SK-N-SH (cell line): ENCODE measurements around the gene LINGO4. TPM values are rescaled to one million over a fixed set of nuclear protein-coding genes. Genes with fewer than 3 reads are reported as not detected.

ENCODE experiments used
- CTCF ChIA-PET: fragments of 300-600, 350-600 bp; formaldehyde crosslinking; extraction: SDS; loops from one replicate; lab custom pipeline; 2021; lab: Yijun Ruan, JAX
- POLR2A ChIA-PET: fragments of 350-600 bp; sonication (Branson Sonifier 250); formaldehyde crosslinking; extraction: SDS; loops from one replicate; lab custom pipeline; 2020; ENCODE audit warnings: antibody characterized with exemption, inconsistent platforms; lab: Yijun Ruan, JAX
- DNase-seq: peaks from one replicate; pipeline ENCODE4 v3.0.0; 2012
- H2AFZ ChIP-seq: fragments of 200-600 bp; sonication (generic); 2 replicates; pipeline ENCODE4 v1.8.1; 2016; ENCODE audit warnings: antibody characterized with exemption, mild to moderate bottlenecking, low read depth
- H3F3A ChIP-seq: fragments of 200-600 bp; sonication (generic); replicated peaks from 2 replicates; pipeline ENCODE3; 2016; ENCODE audit warnings: antibody characterized with exemption, mild to moderate bottlenecking; ENCODE audit not compliant: insufficient read depth
- H3K27ac ChIP-seq, 2 experiments: fragments of 200-500 bp in 1 of 2; fragments of 200-600 bp in 1 of 2; sonication (Bioruptor generic) in 1 of 2; sonication (generic), shearing (Covaris generic) in 1 of 2; 2 replicates each; pipeline versions ENCODE4 v1.5.1 to v1.6.1; 2014 to 2016; ENCODE audit warnings: low read depth in 2 of 2, inconsistent platforms in 1 of 2, low read length in 1 of 2, mild to moderate bottlenecking in 1 of 2, mixed read lengths in 1 of 2
- H3K27me3 ChIP-seq: fragments of 200-600 bp; sonication (generic), shearing (Covaris generic); 2 replicates; pipeline ENCODE4 v1.6.1; 2016; ENCODE audit warnings: mixed run types; ENCODE audit not compliant: insufficient read depth
- H3K36me3 ChIP-seq, 2 experiments: fragments of 200-500 bp in 1 of 2; fragments of 200-600 bp in 1 of 2; sonication (Bioruptor generic) in 1 of 2; sonication (generic) in 1 of 2; replicated peaks in 1 of 2; 2 replicates each; pipeline versions ENCODE3 to v1.5.1; 2014 to 2016; ENCODE audit warnings: low read length in 1 of 2, mild to moderate bottlenecking in 1 of 2; ENCODE audit not compliant: insufficient read depth in 2 of 2, control insufficient read depth in 1 of 2
- H3K4me1 ChIP-seq, 2 experiments: fragments of 200-500 bp in 1 of 2; fragments of 200-600 bp in 1 of 2; sonication (Bioruptor generic) in 1 of 2; sonication (generic), shearing (Covaris generic) in 1 of 2; 2 replicates each; pipeline versions ENCODE4 v1.5.1 to v1.6.1; 2014 to 2016; ENCODE audit warnings: low read depth in 1 of 2, low read length in 1 of 2, mixed run types in 1 of 2; ENCODE audit not compliant: insufficient read depth in 2 of 2, control insufficient read depth in 1 of 2
- H3K4me2 ChIP-seq: fragments of 200-600 bp; sonication (generic), shearing (Covaris generic); 2 replicates; pipeline ENCODE4 v1.6.1; 2017; ENCODE audit warnings: mixed run types
- H3K4me3 ChIP-seq, 2 experiments: fragments of 200-500 bp in 1 of 2; fragments of 200-600 bp in 1 of 2; sonication (Bioruptor generic) in 1 of 2; sonication (generic), shearing (Covaris generic) in 1 of 2; 2 replicates each; pipeline versions ENCODE4 v1.5.1 to v1.8.1; 2014 to 2016; ENCODE audit warnings: low read depth in 2 of 2, inconsistent platforms in 1 of 2, low read length in 1 of 2, mild to moderate bottlenecking in 1 of 2, mixed read lengths in 1 of 2, moderate library complexity in 1 of 2
- H3K79me2 ChIP-seq: fragments of 200-600 bp; sonication (generic); 2 replicates; pipeline ENCODE4 v1.8.1; 2017; ENCODE audit warnings: mild to moderate bottlenecking; ENCODE audit not compliant: insufficient read depth
- H3K9ac ChIP-seq: fragments of 200-600 bp; sonication (generic); 2 replicates; pipeline ENCODE4 v1.6.1; 2017; ENCODE audit warnings: mixed run types
- H3K9me2 ChIP-seq: fragments of 200-600 bp; sonication (generic); 2 replicates; pipeline ENCODE4 v1.6.1; 2017; ENCODE audit warnings: mixed run types
- H3K9me3 ChIP-seq: fragments of 200-600 bp; sonication (generic); 2 replicates; pipeline ENCODE4 v1.6.1; 2017; ENCODE audit warnings: mixed run types, mild to moderate bottlenecking, moderate library complexity
- H4K20me1 ChIP-seq: fragments of 200-600 bp; sonication (generic); 2 replicates; pipeline ENCODE4 v1.6.1; 2017; ENCODE audit warnings: mild to moderate bottlenecking, mixed run types; ENCODE audit not compliant: insufficient read depth
- CHD2 ChIP-seq: fragments of 150-350 bp; IDR thresholded peaks from 2 replicates; pipeline ENCODE4 v1.6.1; 2018; ENCODE audit warnings: low read length; ENCODE audit not compliant: partially characterized antibody
- EZH2phosphoT487 ChIP-seq: fragments of 200-600 bp; sonication (generic); IDR thresholded peaks from 2 replicates; pipeline ENCODE4 v1.6.1; 2017; ENCODE audit warnings: low read depth, mixed run types, mild to moderate bottlenecking, antibody characterized with exemption, moderate library complexity, borderline replicate concordance
- FOSL2 ChIP-seq: IDR thresholded peaks from 2 replicates; pipeline ENCODE4 v1.4.0; 2012; ENCODE audit warnings: low read depth, mild to moderate bottlenecking, moderate library complexity, borderline replicate concordance
- FOXM1 ChIP-seq: IDR thresholded peaks from 2 replicates; pipeline ENCODE4 v1.4.0; 2012; ENCODE audit warnings: low read depth, mild to moderate bottlenecking
- GABPA ChIP-seq: IDR thresholded peaks from 2 replicates; pipeline ENCODE4 v1.4.0; 2012; ENCODE audit warnings: low read depth, mild to moderate bottlenecking
- JUND ChIP-seq: IDR thresholded peaks from 2 replicates; pipeline ENCODE4 v1.4.0; 2012
- NFIC ChIP-seq: IDR thresholded peaks from 2 replicates; pipeline ENCODE4 v1.4.0; 2012; ENCODE audit warnings: borderline replicate concordance
- NRF1 ChIP-seq: IDR thresholded peaks from 2 replicates; pipeline ENCODE4 v1.6.1; 2012; ENCODE audit warnings: low read depth, mild to moderate bottlenecking, low read length
- POLR2AphosphoS5 ChIP-seq: IDR thresholded peaks from 2 replicates; pipeline ENCODE4 v1.6.1; 2012; ENCODE audit warnings: low read depth, low read length
- RCOR1 ChIP-seq: fragments of 150-350 bp; IDR thresholded peaks from 2 replicates; pipeline ENCODE4 v1.6.1; 2017; ENCODE audit warnings: antibody characterized with exemption, low read length
- SIN3A ChIP-seq: IDR thresholded peaks from 2 replicates; pipeline ENCODE4 v1.6.1; 2012; ENCODE audit warnings: low read depth, mild to moderate bottlenecking, low read length, moderate library complexity, borderline replicate concordance
- TAF1 ChIP-seq: IDR thresholded peaks from 2 replicates; pipeline ENCODE4 v1.6.1; 2012; ENCODE audit warnings: low read depth, mild to moderate bottlenecking, low read length, moderate library complexity, borderline replicate concordance
- TEAD4 ChIP-seq: IDR thresholded peaks from 2 replicates; pipeline ENCODE4 v1.4.0; 2012; ENCODE audit warnings: mild to moderate bottlenecking, borderline replicate concordance; ENCODE audit not compliant: insufficient read depth
- YY1 ChIP-seq: IDR thresholded peaks from 2 replicates; pipeline ENCODE4 v1.4.0; 2012; ENCODE audit warnings: low read depth, mild to moderate bottlenecking
- WGBS: methylation state at CpG from one replicate; pipeline ENCODE4 v1.1.6; 2017; ENCODE audit warnings: low lambda C conversion rate; 5-methylcytosine and 5-hydroxymethylcytosine counted together
- polyA plus RNA-seq, 3 experiments: library from polyadenylated mRNA; depleted of rRNA; stranded (reverse); fragments of >200 nt; gene quantifications; 2 replicates each; pipeline ENCODE4 v1.2.3, GENCODE V29; 2012
- TF ChIP-seq, protein P1 (sequence below): IDR thresholded peaks from 2 replicates; pipeline ENCODE4 v1.4.0; 2012; ENCODE audit warnings: low read depth, borderline replicate concordance
- TF ChIP-seq, protein P2 (sequence below): IDR thresholded peaks from 2 replicates; pipeline ENCODE4 v1.6.1; 2012; ENCODE audit warnings: mild to moderate bottlenecking, low read depth, low read length, moderate library complexity
- TF ChIP-seq, protein P3 (sequence below): fragments of 150-350 bp; IDR thresholded peaks from 2 replicates; pipeline ENCODE4 v1.6.1; 2017; ENCODE audit warnings: antibody characterized with exemption, low read length, low read depth, borderline replicate concordance
- TF ChIP-seq, protein P4 (sequence below): fragments of 150-350 bp; IDR thresholded peaks from 2 replicates; pipeline ENCODE4 v1.6.1; 2016; ENCODE audit warnings: mild to moderate bottlenecking, low read depth, low read length
- TF ChIP-seq, protein P5 (sequence below): IDR thresholded peaks from 2 replicates; pipeline ENCODE4; 2012
- TF ChIP-seq, protein P6 (sequence below): IDR thresholded peaks from 2 replicates; pipeline ENCODE4 v1.4.0; 2012; ENCODE audit warnings: low read depth, borderline replicate concordance

The LINGO4 gene
- polyA plus RNA-seq, 1 of the 3 experiments (the other 2 are of a cell fraction), result not detected

DNA sequence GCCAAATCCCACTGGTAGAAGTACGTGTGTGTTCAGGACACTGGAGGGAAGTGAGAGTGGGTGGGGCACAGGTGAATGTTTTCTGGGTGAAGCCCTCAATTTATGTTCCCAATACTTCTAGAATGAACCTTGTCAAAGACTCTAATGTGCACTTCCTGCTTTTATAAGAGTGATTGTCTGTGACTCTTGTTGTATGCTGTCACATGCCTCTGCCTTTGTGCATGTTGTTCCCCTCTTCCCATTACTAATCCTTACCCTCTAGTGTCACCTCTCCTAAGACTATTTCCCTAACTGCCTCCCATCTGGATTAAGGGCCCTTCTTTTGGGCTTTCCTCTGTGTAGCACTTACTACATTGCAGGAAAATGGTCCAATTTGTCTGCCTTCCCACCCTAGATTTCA, 2.5 kb upstream of the LINGO4 start:
- H3K4me2 ChIP-seq, result no peak overlapping the region

More for the DNA sequence above, 2.5 kb upstream of the LINGO4 start:
- TF ChIP-seq, protein P1, sequence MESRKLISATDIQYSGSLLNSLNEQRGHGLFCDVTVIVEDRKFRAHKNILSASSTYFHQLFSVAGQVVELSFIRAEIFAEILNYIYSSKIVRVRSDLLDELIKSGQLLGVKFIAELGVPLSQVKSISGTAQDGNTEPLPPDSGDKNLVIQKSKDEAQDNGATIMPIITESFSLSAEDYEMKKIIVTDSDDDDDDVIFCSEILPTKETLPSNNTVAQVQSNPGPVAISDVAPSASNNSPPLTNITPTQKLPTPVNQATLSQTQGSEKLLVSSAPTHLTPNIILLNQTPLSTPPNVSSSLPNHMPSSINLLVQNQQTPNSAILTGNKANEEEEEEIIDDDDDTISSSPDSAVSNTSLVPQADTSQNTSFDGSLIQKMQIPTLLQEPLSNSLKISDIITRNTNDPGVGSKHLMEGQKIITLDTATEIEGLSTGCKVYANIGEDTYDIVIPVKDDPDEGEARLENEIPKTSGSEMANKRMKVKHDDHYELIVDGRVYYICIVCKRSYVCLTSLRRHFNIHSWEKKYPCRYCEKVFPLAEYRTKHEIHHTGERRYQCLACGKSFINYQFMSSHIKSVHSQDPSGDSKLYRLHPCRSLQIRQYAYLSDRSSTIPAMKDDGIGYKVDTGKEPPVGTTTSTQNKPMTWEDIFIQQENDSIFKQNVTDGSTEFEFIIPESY, result no peak
- TF ChIP-seq, protein P2, sequence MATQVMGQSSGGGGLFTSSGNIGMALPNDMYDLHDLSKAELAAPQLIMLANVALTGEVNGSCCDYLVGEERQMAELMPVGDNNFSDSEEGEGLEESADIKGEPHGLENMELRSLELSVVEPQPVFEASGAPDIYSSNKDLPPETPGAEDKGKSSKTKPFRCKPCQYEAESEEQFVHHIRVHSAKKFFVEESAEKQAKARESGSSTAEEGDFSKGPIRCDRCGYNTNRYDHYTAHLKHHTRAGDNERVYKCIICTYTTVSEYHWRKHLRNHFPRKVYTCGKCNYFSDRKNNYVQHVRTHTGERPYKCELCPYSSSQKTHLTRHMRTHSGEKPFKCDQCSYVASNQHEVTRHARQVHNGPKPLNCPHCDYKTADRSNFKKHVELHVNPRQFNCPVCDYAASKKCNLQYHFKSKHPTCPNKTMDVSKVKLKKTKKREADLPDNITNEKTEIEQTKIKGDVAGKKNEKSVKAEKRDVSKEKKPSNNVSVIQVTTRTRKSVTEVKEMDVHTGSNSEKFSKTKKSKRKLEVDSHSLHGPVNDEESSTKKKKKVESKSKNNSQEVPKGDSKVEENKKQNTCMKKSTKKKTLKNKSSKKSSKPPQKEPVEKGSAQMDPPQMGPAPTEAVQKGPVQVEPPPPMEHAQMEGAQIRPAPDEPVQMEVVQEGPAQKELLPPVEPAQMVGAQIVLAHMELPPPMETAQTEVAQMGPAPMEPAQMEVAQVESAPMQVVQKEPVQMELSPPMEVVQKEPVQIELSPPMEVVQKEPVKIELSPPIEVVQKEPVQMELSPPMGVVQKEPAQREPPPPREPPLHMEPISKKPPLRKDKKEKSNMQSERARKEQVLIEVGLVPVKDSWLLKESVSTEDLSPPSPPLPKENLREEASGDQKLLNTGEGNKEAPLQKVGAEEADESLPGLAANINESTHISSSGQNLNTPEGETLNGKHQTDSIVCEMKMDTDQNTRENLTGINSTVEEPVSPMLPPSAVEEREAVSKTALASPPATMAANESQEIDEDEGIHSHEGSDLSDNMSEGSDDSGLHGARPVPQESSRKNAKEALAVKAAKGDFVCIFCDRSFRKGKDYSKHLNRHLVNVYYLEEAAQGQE, result no peak
- TF ChIP-seq, protein P3, sequence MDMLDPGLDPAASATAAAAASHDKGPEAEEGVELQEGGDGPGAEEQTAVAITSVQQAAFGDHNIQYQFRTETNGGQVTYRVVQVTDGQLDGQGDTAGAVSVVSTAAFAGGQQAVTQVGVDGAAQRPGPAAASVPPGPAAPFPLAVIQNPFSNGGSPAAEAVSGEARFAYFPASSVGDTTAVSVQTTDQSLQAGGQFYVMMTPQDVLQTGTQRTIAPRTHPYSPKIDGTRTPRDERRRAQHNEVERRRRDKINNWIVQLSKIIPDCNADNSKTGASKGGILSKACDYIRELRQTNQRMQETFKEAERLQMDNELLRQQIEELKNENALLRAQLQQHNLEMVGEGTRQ, result no peak
- TF ChIP-seq TAF1 (no peak), CHD2 (no peak), NRF1 (no peak), SIN3A (no peak), POLR2AphosphoS5 (no peak), NFIC (no peak), FOXM1 (no peak), TEAD4 (no peak), GABPA (no peak), RCOR1 (no peak), FOSL2 (no peak), JUND (no peak), YY1 (no peak), EZH2phosphoT487 (no peak)
- TF ChIP-seq, protein P4, sequence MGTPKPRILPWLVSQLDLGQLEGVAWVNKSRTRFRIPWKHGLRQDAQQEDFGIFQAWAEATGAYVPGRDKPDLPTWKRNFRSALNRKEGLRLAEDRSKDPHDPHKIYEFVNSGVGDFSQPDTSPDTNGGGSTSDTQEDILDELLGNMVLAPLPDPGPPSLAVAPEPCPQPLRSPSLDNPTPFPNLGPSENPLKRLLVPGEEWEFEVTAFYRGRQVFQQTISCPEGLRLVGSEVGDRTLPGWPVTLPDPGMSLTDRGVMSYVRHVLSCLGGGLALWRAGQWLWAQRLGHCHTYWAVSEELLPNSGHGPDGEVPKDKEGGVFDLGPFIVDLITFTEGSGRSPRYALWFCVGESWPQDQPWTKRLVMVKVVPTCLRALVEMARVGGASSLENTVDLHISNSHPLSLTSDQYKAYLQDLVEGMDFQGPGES, result no peak
- TF ChIP-seq, protein P5, sequence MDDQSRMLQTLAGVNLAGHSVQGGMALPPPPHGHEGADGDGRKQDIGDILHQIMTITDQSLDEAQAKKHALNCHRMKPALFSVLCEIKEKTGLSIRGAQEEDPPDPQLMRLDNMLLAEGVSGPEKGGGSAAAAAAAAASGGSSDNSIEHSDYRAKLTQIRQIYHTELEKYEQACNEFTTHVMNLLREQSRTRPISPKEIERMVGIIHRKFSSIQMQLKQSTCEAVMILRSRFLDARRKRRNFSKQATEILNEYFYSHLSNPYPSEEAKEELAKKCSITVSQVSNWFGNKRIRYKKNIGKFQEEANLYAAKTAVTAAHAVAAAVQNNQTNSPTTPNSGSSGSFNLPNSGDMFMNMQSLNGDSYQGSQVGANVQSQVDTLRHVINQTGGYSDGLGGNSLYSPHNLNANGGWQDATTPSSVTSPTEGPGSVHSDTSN, result no peak
- TF ChIP-seq, protein P6, sequence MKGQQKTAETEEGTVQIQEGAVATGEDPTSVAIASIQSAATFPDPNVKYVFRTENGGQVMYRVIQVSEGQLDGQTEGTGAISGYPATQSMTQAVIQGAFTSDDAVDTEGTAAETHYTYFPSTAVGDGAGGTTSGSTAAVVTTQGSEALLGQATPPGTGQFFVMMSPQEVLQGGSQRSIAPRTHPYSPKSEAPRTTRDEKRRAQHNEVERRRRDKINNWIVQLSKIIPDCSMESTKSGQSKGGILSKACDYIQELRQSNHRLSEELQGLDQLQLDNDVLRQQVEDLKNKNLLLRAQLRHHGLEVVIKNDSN, result no peak
- Histone ChIP-seq H3K4me1 (peaks cover 0 to 50% of the 10 kb centered on the region in 2 experiments; a peak in 2 of 4 replicates), H4K20me1 (no peaks in the 10 kb centered on the region), H3K9me2 (no peaks in the 10 kb centered on the region), H3K4me3 (no peak overlapping the region), H3F3A (no peaks in the 10 kb centered on the region), H3K79me2 (no peaks in the 10 kb centered on the region), H3K27ac (no peak overlapping the region), H3K9me3 (no peaks in the 10 kb centered on the region), H3K27me3 (peaks cover 43% of the 10 kb centered on the region), H3K36me3 (no peaks in the 10 kb centered on the region), H2AFZ (no peak overlapping the region), H3K9ac (no peak overlapping the region)
- DNase-seq, result no peak
- POLR2A ChIA-PET, result no interaction called here
- CTCF ChIA-PET, result interaction anchor here (0.8 to 2.0 kb wide), 4 partner anchors 9 to 29 kb away, joined by 3 to 8 read pairs (median 4); no protein-coding TSS in a partner anchor
- WGBS, result 75% methylated on average over 1 of the region's 1 CpG
